ENCODE results near the gene MCM8. TPM values are rescaled to one million over a fixed set of nuclear protein-coding genes. Genes with fewer than 3 reads are reported as not detected.

The MCM8 gene
- total and polyA plus RNA-seq, 2 donors (not counting 1 experiment from before 2014, with no cell fraction given) = 4.4 to 13.8 TPM

DNA sequence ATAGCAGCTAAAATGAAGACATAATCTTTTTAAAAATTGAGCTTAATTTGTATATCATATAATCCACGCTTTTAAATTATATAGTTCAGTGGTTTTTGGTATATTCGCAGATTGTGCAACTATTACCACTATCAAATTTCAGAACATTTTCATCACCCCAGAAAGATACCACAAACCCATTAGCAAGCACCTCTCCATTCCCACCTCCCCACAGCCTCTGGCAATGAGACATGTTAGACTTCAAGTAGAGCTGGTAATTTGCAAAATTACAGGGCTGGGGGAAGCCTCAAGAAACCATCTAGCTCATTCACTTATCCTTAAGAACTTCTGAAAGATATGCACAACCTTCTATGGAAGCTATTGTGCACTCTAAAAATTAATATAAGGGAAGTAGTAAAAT, 37.3 kb upstream of the MCM8 start:
- Histone ChIP-seq H3K79me2 (ENCODE audit: control insufficient read depth, insufficient read depth, low read length) (no peaks in the 10 kb centered on the region), H3K27ac (ENCODE audit: low read length in 2 of 2) (no peak overlapping the region), H3K4me2 (replicated peaks; ENCODE audit: low read depth, low read length, poor library complexity, severe bottlenecking) (no peak overlapping the region), H3K9ac (ENCODE audit: low read length) (no peak overlapping the region), H3K4me3 (ENCODE audit: control extremely low read depth in 1 of 5, extremely low read depth in 1 of 5, insufficient read depth in 1 of 5, low read depth in 2 of 5, low read length in 4 of 5) (no peak overlapping the region), H3K9me3 (ENCODE audit: control extremely low read depth in 1 of 3, control insufficient read depth in 2 of 3, insufficient read depth in 1 of 3, low read length in 2 of 3) (peaks cover 0 to 5% (median 1%) of the 10 kb centered on the region in 3 donors), H3K36me3 (replicated peaks in 1 of 2; ENCODE audit: control extremely low read depth in 1 of 2, control insufficient read depth in 1 of 2, extremely low read depth in 1 of 2, insufficient read depth in 2 of 2, low read length in 1 of 2) (no peaks in the 10 kb centered on the region), H2AFZ (ENCODE audit: insufficient read depth, low read depth, low read length, poor library complexity, severe bottlenecking) (no peak overlapping the region), H4K20me1 (ENCODE audit: control insufficient read depth, insufficient read depth, low read length, poor library complexity, severe bottlenecking) (no peaks in the 10 kb centered on the region), H3K27me3 (replicated peaks in 1 of 4; ENCODE audit: control extremely low read depth in 1 of 4, control insufficient read depth in 3 of 4, insufficient read depth in 4 of 4, low read length in 3 of 4) (peaks cover 0 to 27% (median 23%) of the 10 kb centered on the region in 4 experiments), H3K4me1 (ENCODE audit: control insufficient read depth in 2 of 2, insufficient read depth in 2 of 2, low read length in 2 of 2) (peaks cover 7 to 12% of the 10 kb centered on the region in 2 donors)
- no peak overlapping the region for H3K27ac Mint-ChIP-seq
- WGBS (ENCODE audit: insufficient coverage) = no CpG with 5 or more reads among the region's 2 CpGs
- TF ChIP-seq EZH2 (IDR thresholded peaks at IDR 0.05; ENCODE audit: borderline replicate concordance, insufficient read depth, low read depth, low read length, poor library complexity, severe bottlenecking) = no peak
- TF ChIP-seq, protein P1, sequence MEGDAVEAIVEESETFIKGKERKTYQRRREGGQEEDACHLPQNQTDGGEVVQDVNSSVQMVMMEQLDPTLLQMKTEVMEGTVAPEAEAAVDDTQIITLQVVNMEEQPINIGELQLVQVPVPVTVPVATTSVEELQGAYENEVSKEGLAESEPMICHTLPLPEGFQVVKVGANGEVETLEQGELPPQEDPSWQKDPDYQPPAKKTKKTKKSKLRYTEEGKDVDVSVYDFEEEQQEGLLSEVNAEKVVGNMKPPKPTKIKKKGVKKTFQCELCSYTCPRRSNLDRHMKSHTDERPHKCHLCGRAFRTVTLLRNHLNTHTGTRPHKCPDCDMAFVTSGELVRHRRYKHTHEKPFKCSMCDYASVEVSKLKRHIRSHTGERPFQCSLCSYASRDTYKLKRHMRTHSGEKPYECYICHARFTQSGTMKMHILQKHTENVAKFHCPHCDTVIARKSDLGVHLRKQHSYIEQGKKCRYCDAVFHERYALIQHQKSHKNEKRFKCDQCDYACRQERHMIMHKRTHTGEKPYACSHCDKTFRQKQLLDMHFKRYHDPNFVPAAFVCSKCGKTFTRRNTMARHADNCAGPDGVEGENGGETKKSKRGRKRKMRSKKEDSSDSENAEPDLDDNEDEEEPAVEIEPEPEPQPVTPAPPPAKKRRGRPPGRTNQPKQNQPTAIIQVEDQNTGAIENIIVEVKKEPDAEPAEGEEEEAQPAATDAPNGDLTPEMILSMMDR (IDR thresholded peaks at IDR 0.05) = no peak
- H3K4me1 Mint-ChIP-seq = peaks cover 9% of the 10 kb centered on the region
- no peak for ATAC-seq (ENCODE audit: low read depth)
- H3K9me3 Mint-ChIP-seq (ENCODE audit: insufficient read depth) = no peaks in the 10 kb centered on the region
- DNase-seq = no peak
- intact Hi-C loops (cut with micrococcal nuclease) = no loop called here
- POLR2A ChIA-PET = no interaction called here
- CTCF ChIA-PET = interaction anchor here (0.6 to 1.0 kb wide), 2 partner anchors 50 to 87 kb away, joined by 4 to 5 read pairs; no protein-coding TSS in a partner anchor
- no peak overlapping the region for H3K4me3 Mint-ChIP-seq
- H3K27me3 Mint-ChIP-seq = peaks cover 68% of the 10 kb centered on the region

DNA sequence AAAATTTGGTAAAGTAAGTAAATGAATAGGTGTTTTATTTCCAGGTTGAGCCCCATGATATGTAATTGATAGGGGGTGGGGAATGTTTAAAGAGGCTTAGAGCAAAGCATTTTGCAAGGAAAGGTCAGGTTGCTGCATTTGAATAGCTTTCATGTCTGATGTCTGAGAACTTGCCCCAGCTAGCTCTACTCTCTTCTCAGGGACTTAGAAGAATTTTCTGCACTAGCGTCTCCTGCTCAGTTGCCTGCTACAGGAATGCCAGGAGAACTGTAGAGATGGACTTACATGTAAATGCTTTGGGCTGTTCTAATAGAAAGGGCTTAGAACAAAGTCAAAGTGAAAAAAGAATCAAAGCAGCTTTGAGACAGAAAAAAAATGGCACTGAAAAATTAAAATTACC, 35.6 kb upstream of the MCM8 start:
- no peaks in the 10 kb centered on the region for H3K79me2 ChIP-seq (ENCODE audit: control insufficient read depth, insufficient read depth, low read length)
- peaks cover 0 to 5% (median 1%) of the 10 kb centered on the region in 3 donors for H3K9me3 ChIP-seq (ENCODE audit: control extremely low read depth in 1 of 3, control insufficient read depth in 2 of 3, insufficient read depth in 1 of 3, low read length in 2 of 3)
- no peak overlapping the region for H3K4me3 Mint-ChIP-seq
- H2AFZ ChIP-seq (ENCODE audit: insufficient read depth, low read depth, low read length, poor library complexity, severe bottlenecking) = no peak overlapping the region
- H3K27me3 Mint-ChIP-seq = peaks cover 61% of the 10 kb centered on the region
- H4K20me1 ChIP-seq (ENCODE audit: control insufficient read depth, insufficient read depth, low read length, poor library complexity, severe bottlenecking) = no peaks in the 10 kb centered on the region
- no peak overlapping the region for H3K4me2 ChIP-seq (replicated peaks; ENCODE audit: low read depth, low read length, poor library complexity, severe bottlenecking)
- DNase-seq = no peak
- CTCF ChIA-PET = no interaction called here
- TF ChIP-seq, protein P1 (IDR thresholded peaks at IDR 0.05) = no peak
- no peak overlapping the region for H3K9ac ChIP-seq (ENCODE audit: low read length)
- no peak overlapping the region for H3K27ac ChIP-seq (ENCODE audit: low read length in 2 of 2)
- ATAC-seq (ENCODE audit: low read depth) = no peak
- H3K4me3 ChIP-seq (ENCODE audit: control extremely low read depth in 1 of 5, extremely low read depth in 1 of 5, insufficient read depth in 1 of 5, low read depth in 2 of 5, low read length in 4 of 5) = no peak overlapping the region
- no peak overlapping the region for H3K27ac Mint-ChIP-seq
- peaks cover 9% of the 10 kb centered on the region for H3K4me1 Mint-ChIP-seq
- no CpG with 5 or more reads among the region's 1 CpG for WGBS (ENCODE audit: insufficient coverage)
- POLR2A ChIA-PET = no interaction called here
- H3K9me3 Mint-ChIP-seq (ENCODE audit: insufficient read depth) = no peaks in the 10 kb centered on the region
- peaks cover 0 to 24% (median 20%) of the 10 kb centered on the region in 4 experiments for H3K27me3 ChIP-seq (replicated peaks in 1 of 4; ENCODE audit: control extremely low read depth in 1 of 4, control insufficient read depth in 3 of 4, insufficient read depth in 4 of 4, low read length in 3 of 4)
- peaks cover 7 to 12% of the 10 kb centered on the region in 2 donors for H3K4me1 ChIP-seq (ENCODE audit: control insufficient read depth in 2 of 2, insufficient read depth in 2 of 2, low read length in 2 of 2)
- intact Hi-C loops (cut with micrococcal nuclease) = no loop called here
- no peaks in the 10 kb centered on the region for H3K36me3 ChIP-seq (replicated peaks in 1 of 2; ENCODE audit: control extremely low read depth in 1 of 2, control insufficient read depth in 1 of 2, extremely low read depth in 1 of 2, insufficient read depth in 2 of 2, low read length in 1 of 2)
